WTC11 (cell line): ENCODE results near the gene UQCR11. TPM values are rescaled to one million over a fixed set of nuclear protein-coding genes. Genes with fewer than 3 reads are reported as not detected.

ENCODE experiments used
- ATAC-seq: fragments of 200-7000 bp; cut with Tn5 transposase; 2 replicates; pipeline ENCODE4 v1.10.0; 2021; ENCODE audit warnings: mild to moderate bottlenecking, moderate library complexity
- CTCF ChIA-PET: fragments of 300-600 bp; sonication (Branson Sonifier 250); formaldehyde crosslinking; loops from one replicate; lab custom pipeline; 2021; ENCODE audit warnings: antibody characterized with exemption; lab: Charles Lee
- POLR2A ChIA-PET: fragments of 350-600 bp; sonication (Branson Sonifier 250); formaldehyde crosslinking; loops from one replicate; lab custom pipeline; 2021; ENCODE audit warnings: antibody characterized with exemption; lab: Charles Lee
- DNase-seq: peaks from one replicate; pipeline ENCODE4 v3.0.0; 2021; ENCODE audit warnings: low spot score
- H3K27ac Mint-ChIP-seq: 2 replicates; pipeline ENCODE4 v1.8.0; 2021; ENCODE audit warnings: mixed read lengths
- H3K27me3 Mint-ChIP-seq: 2 replicates; pipeline ENCODE4 v1.8.0; 2021; ENCODE audit warnings: low read depth, mild to moderate bottlenecking, moderate library complexity, mixed read lengths
- H3K36me3 Mint-ChIP-seq: 2 replicates; pipeline ENCODE4 v1.8.0; 2021; ENCODE audit warnings: mixed read lengths
- H3K4me1 Mint-ChIP-seq: 2 replicates; pipeline ENCODE4 v1.8.0; 2022; ENCODE audit warnings: mixed read lengths
- H3K4me3 Mint-ChIP-seq: 2 replicates; pipeline ENCODE4 v1.8.0; 2021; ENCODE audit warnings: mild to moderate bottlenecking, moderate library complexity, mixed read lengths
- H3K9me3 Mint-ChIP-seq: 2 replicates; pipeline ENCODE4 v1.8.0; 2021; ENCODE audit warnings: mixed read lengths
- E2F1 ChIP-seq: sonication (generic); formaldehyde crosslinking; IDR thresholded peaks from 2 replicates; pipeline ENCODE4 v1.8.0; 2022; ENCODE audit warnings: mild to moderate bottlenecking, missing genetic modification reagents
- E2F4 ChIP-seq: sonication (generic); formaldehyde crosslinking; IDR thresholded peaks from 2 replicates; pipeline ENCODE4 v1.8.1; 2022; ENCODE audit warnings: low read depth, mild to moderate bottlenecking, moderate library complexity, missing genetic modification reagents, borderline replicate concordance
- EMX1 ChIP-seq: fragments of 250-450 bp; sonication (Bioruptor Pico); IDR thresholded peaks from 2 replicates; pipeline ENCODE4 v1.8.0; 2021; ENCODE audit warnings: mild to moderate bottlenecking
- ETV6 ChIP-seq: sonication (generic); formaldehyde crosslinking; IDR thresholded peaks from 2 replicates; pipeline ENCODE4 v1.8.1; 2022; ENCODE audit warnings: mild to moderate bottlenecking, missing genetic modification reagents
- FOXP1 ChIP-seq: sonication (generic); formaldehyde crosslinking; IDR thresholded peaks from 2 replicates; pipeline ENCODE4 v1.8.0; 2022; ENCODE audit warnings: missing genetic modification reagents, mild to moderate bottlenecking, moderate library complexity, borderline replicate concordance
- FOXP4 ChIP-seq: sonication (generic); formaldehyde crosslinking; IDR thresholded peaks from 2 replicates; pipeline ENCODE4 v1.8.0; 2022; ENCODE audit warnings: mild to moderate bottlenecking, missing genetic modification reagents
- GTF2I ChIP-seq: fragments of 250-450 bp; sonication (Bioruptor Pico); conservative IDR thresholded peaks from 2 replicates; pipeline ENCODE4 v1.4.0; 2021; ENCODE audit warnings: mild to moderate bottlenecking
- HMGXB4 ChIP-seq: sonication (generic); formaldehyde crosslinking; IDR thresholded peaks from 2 replicates; pipeline ENCODE4 v1.8.1; 2023; ENCODE audit warnings: mild to moderate bottlenecking, moderate library complexity, missing genetic modification reagents
- IRF1 ChIP-seq: sonication (generic); formaldehyde crosslinking; IDR thresholded peaks from 2 replicates; pipeline ENCODE4 v1.8.0; 2023; ENCODE audit warnings: missing genetic modification reagents
- MAX ChIP-seq: sonication (generic); formaldehyde crosslinking; IDR thresholded peaks from 2 replicates; pipeline ENCODE4 v1.8.0; 2022; ENCODE audit warnings: mild to moderate bottlenecking, missing genetic modification reagents
- MXD4 ChIP-seq: fragments of 250-450 bp; sonication (Bioruptor Pico); IDR thresholded peaks from 2 replicates; pipeline ENCODE4 v1.8.0; 2021; ENCODE audit warnings: mild to moderate bottlenecking, moderate library complexity, borderline replicate concordance
- NFYB ChIP-seq: sonication (generic); formaldehyde crosslinking; conservative IDR thresholded peaks from 2 replicates; pipeline ENCODE4 v1.8.0; 2022; ENCODE audit warnings: low read depth, missing genetic modification reagents
- NR2C2 ChIP-seq: sonication (generic); formaldehyde crosslinking; IDR thresholded peaks from 2 replicates; pipeline ENCODE4 v1.8.0; 2022; ENCODE audit warnings: mild to moderate bottlenecking, missing genetic modification reagents
- NR3C1 ChIP-seq: sonication (generic); formaldehyde crosslinking; conservative IDR thresholded peaks from 2 replicates; pipeline ENCODE4 v1.8.1; 2023; ENCODE audit warnings: low read depth, mild to moderate bottlenecking, missing genetic modification reagents
- PRRX2 ChIP-seq: fragments of 250-450 bp; sonication (Bioruptor Pico); IDR thresholded peaks from 2 replicates; pipeline ENCODE4 v1.8.0; 2021; ENCODE audit warnings: mild to moderate bottlenecking
- SMAD4 ChIP-seq: sonication (generic); formaldehyde crosslinking; IDR thresholded peaks from 2 replicates; pipeline ENCODE4 v1.8.0; 2022; ENCODE audit warnings: mild to moderate bottlenecking, missing genetic modification reagents
- TCF7 ChIP-seq: sonication (generic); formaldehyde crosslinking; IDR thresholded peaks from 2 replicates; pipeline ENCODE4 v1.8.0; 2022; ENCODE audit warnings: mild to moderate bottlenecking, low read depth, missing genetic modification reagents, moderate library complexity
- TEAD1 ChIP-seq: sonication (generic); formaldehyde crosslinking; IDR thresholded peaks from 2 replicates; pipeline ENCODE4 v1.8.0; 2022; ENCODE audit warnings: mild to moderate bottlenecking, missing genetic modification reagents
- TEAD4 ChIP-seq: sonication (generic); formaldehyde crosslinking; IDR thresholded peaks from 2 replicates; pipeline ENCODE4 v1.8.0; 2022; ENCODE audit warnings: mild to moderate bottlenecking, missing genetic modification reagents
- TP53 ChIP-seq: sonication (generic); formaldehyde crosslinking; IDR thresholded peaks from 2 replicates; pipeline ENCODE4 v1.8.1; 2023; ENCODE audit warnings: mild to moderate bottlenecking, missing genetic modification reagents
- USF1 ChIP-seq: sonication (generic); formaldehyde crosslinking; IDR thresholded peaks from 2 replicates; pipeline ENCODE4 v1.8.0; 2022; ENCODE audit warnings: mild to moderate bottlenecking, missing genetic modification reagents
- ZMAT4 ChIP-seq: fragments of 250-450 bp; sonication (Bioruptor Pico); IDR thresholded peaks from 2 replicates; pipeline ENCODE4 v1.9.0; 2021; ENCODE audit warnings: mild to moderate bottlenecking
- ZNF121 ChIP-seq: sonication (generic); formaldehyde crosslinking; IDR thresholded peaks from 2 replicates; pipeline ENCODE4 v1.8.0; 2023; ENCODE audit warnings: missing genetic modification reagents
- total RNA-seq: library from RNA; stranded (reverse); gene quantifications from 3 replicates; pipeline ENCODE4 v1.2.3, GENCODE V29; 2021
- TF ChIP-seq, protein P1 (sequence below): fragments of 250-450 bp; sonication (Bioruptor Pico); IDR thresholded peaks from 2 replicates; pipeline ENCODE4 v1.9.0; 2021; ENCODE audit warnings: mild to moderate bottlenecking

The UQCR11 gene
- total RNA-seq, 1 experiment from 2014 or later, result 198 TPM

- no peak for TF ChIP-seq IRF1 (CRISPR knock-in tag)
- no peak for TF ChIP-seq HMGXB4 (CRISPR knock-in tag)
- TF ChIP-seq FOXP4 (CRISPR knock-in tag), result no peak
Observed at GRCh38 chr19:1609103-1609396, 3.8 kb upstream of the UQCR11 start (continued).

GRCh38 chr19:1608359-1609102 lies 3.3 kb upstream of the UQCR11 start:
- H3K9me3 Mint-ChIP-seq, result no peaks in the 10 kb centered on the region
- no peaks in the 10 kb centered on the region for H3K27me3 Mint-ChIP-seq
- peaks cover 9% of the 10 kb centered on the region; the same call in 1 of the 2 replicates for H3K4me1 Mint-ChIP-seq
- CTCF ChIA-PET, result interaction anchor here (1.0 to 2.5 kb wide), 3 partner anchors 17 to 62 kb away, joined by 3 to 7 read pairs (median 3); partner anchors contain the start of gene TCF3
- DNase-seq (no peak), ATAC-seq (no peak)
- H3K4me3 Mint-ChIP-seq, result no peak overlapping the region
- H3K27ac Mint-ChIP-seq, result no peak overlapping the region; the same call in 1 of the 2 replicates
- POLR2A ChIA-PET, result no interaction called here
- peaks cover 17% of the 10 kb centered on the region for H3K36me3 Mint-ChIP-seq
- TF ChIP-seq E2F4 (CRISPR knock-in tag), result no peak
- TF ChIP-seq NFYB, result no peak
- 0 out of 2 replicates have a peak, but pooled peaks have one; percentile 4 for TF ChIP-seq GTF2I (CRISPR knock-in tag)
- peak; percentile 91 for TF ChIP-seq ZNF121 (CRISPR knock-in tag)
- TF ChIP-seq USF1 (CRISPR knock-in tag), result no peak
- TF ChIP-seq, protein P1, sequence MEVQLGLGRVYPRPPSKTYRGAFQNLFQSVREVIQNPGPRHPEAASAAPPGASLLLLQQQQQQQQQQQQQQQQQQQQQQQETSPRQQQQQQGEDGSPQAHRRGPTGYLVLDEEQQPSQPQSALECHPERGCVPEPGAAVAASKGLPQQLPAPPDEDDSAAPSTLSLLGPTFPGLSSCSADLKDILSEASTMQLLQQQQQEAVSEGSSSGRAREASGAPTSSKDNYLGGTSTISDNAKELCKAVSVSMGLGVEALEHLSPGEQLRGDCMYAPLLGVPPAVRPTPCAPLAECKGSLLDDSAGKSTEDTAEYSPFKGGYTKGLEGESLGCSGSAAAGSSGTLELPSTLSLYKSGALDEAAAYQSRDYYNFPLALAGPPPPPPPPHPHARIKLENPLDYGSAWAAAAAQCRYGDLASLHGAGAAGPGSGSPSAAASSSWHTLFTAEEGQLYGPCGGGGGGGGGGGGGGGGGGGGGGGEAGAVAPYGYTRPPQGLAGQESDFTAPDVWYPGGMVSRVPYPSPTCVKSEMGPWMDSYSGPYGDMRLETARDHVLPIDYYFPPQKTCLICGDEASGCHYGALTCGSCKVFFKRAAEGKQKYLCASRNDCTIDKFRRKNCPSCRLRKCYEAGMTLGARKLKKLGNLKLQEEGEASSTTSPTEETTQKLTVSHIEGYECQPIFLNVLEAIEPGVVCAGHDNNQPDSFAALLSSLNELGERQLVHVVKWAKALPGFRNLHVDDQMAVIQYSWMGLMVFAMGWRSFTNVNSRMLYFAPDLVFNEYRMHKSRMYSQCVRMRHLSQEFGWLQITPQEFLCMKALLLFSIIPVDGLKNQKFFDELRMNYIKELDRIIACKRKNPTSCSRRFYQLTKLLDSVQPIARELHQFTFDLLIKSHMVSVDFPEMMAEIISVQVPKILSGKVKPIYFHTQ, result no peak
- TF ChIP-seq E2F1, result no peak
- no peak for TF ChIP-seq NR3C1 (CRISPR knock-in tag)
- TF ChIP-seq ZMAT4 (CRISPR knock-in tag), result no peak
- TF ChIP-seq NR2C2 (CRISPR knock-in tag), result no peak
- TF ChIP-seq IRF1 (CRISPR knock-in tag), result no peak
- no peak for TF ChIP-seq TEAD1
- TF ChIP-seq MAX (CRISPR knock-in tag), result no peak
- no peak for TF ChIP-seq ETV6
- TF ChIP-seq TP53 (CRISPR knock-in tag), result no peak
- TF ChIP-seq TCF7 (CRISPR knock-in tag), result no peak
- TF ChIP-seq EMX1 (CRISPR knock-in tag), result 0 out of 2 replicates have a peak, but pooled peaks have one; percentile 72
- no peak for TF ChIP-seq PRRX2 (CRISPR knock-in tag)
- no peak for TF ChIP-seq MXD4 (CRISPR knock-in tag)
- TF ChIP-seq TEAD4 (CRISPR knock-in tag), result no peak
- no peak for TF ChIP-seq SMAD4
- TF ChIP-seq FOXP1 (CRISPR knock-in tag), result no peak
